NCI-H524 (cell line): ENCODE results near the gene ERCC6L2.

ENCODE experiments used
- DNase-seq, 2 experiments: peaks; one replicate each; lab custom pipeline; 2025; lab: John Stamatoyannopoulos, UW

ERCC6L2 gene, protein sequence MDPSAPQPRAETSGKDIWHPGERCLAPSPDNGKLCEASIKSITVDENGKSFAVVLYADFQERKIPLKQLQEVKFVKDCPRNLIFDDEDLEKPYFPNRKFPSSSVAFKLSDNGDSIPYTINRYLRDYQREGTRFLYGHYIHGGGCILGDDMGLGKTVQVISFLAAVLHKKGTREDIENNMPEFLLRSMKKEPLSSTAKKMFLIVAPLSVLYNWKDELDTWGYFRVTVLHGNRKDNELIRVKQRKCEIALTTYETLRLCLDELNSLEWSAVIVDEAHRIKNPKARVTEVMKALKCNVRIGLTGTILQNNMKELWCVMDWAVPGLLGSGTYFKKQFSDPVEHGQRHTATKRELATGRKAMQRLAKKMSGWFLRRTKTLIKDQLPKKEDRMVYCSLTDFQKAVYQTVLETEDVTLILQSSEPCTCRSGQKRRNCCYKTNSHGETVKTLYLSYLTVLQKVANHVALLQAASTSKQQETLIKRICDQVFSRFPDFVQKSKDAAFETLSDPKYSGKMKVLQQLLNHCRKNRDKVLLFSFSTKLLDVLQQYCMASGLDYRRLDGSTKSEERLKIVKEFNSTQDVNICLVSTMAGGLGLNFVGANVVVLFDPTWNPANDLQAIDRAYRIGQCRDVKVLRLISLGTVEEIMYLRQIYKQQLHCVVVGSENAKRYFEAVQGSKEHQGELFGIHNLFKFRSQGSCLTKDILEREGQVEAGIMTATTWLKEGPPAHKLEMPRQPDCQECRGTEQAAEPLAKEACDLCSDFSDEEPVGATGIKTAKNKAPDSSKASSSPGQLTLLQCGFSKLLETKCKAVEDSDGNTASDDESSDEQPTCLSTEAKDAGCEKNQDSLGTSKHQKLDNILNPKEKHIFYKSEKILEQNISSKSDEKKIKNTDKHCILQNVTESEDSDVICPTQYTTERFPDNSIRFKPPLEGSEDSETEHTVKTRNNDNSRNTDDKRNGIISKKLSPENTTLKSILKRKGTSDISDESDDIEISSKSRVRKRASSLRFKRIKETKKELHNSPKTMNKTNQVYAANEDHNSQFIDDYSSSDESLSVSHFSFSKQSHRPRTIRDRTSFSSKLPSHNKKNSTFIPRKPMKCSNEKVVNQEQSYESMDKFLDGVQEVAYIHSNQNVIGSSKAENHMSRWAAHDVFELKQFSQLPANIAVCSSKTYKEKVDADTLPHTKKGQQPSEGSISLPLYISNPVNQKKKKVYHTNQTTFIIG (N-terminal part only)

DNA sequence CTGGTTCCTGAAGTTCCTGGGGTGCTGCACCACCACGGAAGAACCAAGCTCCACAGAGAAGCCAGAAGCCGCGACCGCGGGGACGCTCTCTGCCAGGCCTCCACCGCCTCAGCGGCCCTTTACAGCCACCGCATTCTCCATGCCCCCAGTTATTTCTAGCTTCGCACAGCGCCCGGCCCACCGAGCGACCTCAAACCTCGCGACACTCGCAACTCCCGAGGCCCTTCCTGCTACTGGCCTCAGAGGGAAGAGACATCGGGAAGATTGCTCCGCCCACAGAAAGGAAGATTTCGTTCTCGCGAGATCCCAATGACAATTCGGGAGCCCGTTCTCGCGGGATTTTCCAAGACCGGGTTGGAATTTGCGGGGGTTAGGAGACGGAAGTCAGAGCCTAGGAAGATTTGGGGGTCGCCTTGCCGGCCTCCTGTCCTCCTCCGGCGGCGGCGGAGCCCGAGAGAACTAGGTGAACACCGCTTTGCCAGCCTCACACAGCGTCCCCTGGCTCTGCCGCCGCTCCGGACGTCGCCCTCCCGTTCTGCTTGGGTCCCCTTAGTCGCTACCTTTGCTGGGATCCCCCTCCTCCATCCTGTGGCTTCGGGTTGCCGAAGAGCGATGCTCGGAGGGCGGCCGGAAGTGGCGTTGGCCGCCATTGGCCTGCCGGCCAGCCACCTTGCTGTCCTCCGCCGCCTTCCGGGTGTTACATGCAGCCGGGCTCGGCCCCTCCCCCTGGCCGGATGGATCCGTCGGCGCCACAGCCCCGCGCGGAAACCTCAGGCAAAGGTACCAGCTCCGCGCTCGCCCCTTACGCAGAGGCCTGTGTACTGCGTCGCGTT lies at the start of gene ERCC6L2:
TSS of gene ERCC6L2 (plus strand) at position 387 of the 833 bp plus-strand sequence. CDS start at position 735, 348 bp downstream.
- DNase-seq: peak; percentile 99 to 100

DNA sequence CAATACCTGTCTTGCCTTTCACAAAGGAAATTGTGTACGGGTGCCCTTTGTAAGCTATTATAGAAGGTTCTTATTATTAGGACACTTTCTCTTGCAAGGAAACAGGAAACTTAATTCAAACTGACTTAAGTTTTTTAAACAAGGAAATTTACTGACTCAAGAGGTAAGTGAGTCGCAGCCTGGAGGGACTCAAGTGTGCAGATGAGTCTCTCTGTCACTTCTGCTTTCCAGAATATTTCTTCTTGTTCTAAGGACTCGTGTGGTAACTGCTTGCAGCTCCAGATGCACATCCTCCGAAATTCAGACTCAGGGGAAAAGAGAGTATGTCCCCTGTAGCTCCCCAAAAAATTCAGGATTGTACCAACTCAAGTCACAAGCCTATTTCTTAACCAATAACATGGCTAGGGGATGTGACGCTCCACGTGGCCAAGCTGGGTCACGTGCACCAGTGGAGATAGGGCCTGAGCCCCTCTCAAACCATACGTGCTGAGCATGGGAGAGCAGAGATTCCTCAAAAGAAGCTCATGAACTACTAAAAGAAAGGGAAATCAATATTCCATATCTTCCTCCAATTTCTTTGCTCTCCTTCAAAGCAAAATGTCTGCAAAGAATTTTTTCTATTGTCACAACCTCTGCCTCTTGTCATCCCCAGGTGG lies 49.2 kb upstream of the ERCC6L2 start:
- DNase-seq: no peak

DNA sequence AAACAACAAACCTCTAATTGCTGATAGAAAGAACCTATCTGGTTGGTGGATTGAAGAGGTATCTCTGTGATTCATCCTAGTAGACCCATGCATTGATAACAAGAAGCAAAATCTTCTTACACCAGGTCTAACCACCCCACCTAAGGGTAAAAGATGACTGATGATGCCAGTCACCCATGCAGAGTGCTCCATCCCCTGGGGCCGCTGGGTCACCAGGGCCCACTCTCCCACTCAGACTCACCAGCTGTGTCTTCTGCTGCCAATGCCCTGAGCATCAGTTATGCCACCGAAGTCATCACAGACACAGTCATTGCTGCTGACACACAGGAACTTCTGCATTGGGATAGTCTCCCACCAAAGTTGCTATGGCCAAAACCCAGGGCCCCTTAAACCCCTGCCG lies 44.7 kb upstream of the ERCC6L2 start:
- no peak for DNase-seq

DNA sequence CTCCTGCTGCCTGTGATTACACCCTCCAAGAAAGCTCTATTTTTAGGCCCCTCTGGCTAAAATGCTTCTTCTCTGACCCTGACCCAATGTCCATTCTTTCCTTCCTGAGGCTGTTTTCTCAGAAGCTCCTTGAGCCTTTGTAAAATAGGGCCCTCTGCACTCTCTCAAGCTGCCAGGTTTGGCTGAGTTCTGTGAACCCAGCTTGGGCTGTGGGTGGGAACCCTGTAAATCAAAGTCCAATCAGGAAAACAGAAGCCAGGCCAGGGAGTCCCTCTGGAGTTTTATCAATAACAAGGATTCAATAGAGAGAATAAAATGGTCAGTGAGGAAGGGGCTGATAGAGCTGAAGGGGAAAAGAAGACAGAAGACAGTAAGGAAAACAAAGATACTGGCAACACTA lies 43.7 kb upstream of the ERCC6L2 start:
- no peak for DNase-seq

DNA sequence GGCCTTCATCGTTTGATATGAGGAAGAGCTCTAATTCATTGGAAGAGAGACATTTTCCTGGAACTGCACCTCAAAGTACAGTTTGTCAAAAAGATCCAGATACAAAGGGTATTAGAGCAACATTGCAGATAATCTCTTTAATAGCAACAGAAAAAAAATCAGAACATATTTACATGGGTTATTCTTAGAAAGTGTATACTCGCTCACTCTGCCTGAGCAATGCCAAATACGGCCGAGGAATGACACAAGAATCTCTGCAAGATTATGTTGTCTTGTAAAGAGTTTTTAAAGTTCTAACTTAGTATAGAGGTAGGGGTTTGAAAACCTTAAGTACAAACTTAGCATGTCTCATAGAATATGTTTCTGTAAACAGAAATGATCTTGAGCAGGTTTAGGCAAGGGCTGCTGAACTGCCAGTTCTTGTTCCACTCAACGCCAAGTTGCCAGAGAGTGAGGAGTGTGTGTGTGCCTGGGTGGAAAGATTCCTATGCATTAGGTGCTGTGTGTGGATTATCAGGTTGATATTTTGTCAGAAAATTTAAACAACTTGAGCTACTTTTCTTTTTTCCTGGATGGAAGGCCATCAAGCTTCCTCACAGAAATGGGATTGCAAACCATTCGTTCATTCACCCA lies 41.8 kb upstream of the ERCC6L2 start:
- no peak for DNase-seq

DNA sequence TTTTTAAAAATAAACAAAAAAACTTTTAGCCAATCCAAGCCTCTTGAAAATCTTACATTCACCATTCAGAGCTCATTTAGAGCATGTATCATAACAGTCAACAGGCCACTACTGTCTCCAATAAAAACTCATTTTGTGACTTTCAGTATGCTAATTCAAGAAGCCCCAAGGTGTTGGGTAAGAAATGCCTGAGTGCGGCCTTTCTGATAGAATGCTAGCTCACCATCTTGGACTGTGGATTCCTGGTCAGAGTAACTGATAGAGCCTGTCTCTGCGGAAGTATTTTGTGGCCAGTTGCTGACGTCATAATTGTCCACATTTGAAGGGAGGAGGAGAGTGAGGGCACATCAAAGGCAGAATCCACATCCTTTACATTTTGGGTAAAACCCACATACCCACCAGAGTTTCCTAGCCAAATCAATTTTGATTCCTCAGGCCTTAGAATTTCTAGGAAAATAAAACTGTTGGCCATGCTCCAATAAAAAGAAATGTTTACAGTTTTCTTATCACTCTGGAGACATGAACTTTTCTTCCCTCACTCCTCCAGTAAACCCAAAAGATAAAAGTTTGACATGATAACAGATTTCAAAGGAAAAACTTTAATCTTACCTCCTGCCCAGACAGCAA lies 41.1 kb upstream of the ERCC6L2 start:
- DNase-seq: no peak

DNA sequence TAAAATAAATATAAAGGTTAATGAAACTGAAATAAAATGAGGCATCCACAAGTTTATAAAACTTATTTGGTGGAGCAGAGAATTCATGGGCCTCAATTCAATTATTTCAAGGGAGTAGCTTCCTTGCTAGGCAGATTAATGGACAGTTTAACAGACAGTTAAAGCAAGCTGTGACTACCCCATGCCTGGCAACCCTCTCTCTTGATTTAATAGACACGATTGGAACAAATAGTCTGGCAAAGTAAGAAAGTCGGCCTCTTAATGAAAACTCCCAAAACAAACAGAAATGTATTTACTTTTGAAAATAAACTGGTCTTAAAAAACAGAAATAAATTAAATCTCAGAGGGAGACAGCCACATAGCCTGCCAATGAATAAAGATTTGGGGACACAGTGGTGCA lies 40.1 kb upstream of the ERCC6L2 start:
- DNase-seq: no peak

DNA sequence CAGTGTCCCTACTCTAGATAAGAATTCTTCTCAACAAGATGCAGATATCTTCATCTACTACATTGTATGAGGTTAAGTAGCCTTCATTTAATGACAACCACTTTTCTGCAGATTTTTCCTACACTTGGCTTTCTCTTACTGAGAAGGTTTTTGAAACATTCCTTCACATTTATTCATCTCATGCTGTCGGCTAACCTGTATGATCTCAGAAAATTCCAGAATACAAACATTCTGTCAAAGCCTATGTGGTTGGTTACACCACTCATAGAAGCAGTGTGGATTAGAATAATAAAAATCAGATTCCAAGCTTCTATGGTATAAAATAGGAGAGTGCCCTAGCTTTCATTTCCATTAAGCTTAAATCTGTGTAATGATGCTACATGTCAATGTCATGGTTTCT lies 39.4 kb upstream of the ERCC6L2 start:
- DNase-seq: no peak

DNA sequence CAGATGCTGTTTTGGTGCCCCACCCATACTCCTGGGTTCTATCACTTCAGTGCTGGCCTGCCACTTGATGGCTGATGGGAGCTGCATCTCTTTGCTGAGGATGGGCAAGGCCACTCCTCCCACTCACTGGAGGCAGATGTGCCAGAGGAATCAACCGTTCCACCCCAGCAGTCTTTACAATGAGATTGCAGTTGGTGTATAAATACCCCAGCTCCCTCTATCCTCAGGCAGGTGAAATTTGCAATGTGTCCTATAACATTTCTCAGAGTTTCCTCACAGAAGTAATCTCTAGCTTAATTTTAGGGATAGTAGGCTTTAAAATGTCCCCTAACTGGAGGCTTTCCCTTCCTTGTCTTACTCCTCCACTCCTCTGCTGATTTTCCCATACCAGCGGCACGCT lies 36.5 kb upstream of the ERCC6L2 start:
- DNase-seq: no peak

DNA sequence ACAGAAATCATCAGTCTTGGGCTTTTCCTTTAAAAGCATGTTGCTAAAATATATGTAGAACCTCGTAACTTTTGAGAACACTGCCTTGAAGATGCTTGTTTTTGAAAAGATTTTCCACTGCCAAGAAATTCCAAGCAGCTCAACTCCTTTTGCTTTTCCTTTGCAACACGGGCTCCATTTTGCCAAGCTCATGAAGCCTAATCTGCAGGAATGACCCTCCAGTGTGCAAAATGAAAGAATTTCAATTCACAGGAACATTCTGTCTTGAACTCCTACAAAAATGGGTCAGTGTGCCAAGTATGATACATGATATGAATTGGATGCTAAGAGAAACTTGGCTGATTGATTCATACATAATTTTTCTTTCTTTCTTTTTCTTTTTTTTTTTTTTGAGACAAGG lies 35.4 kb upstream of the ERCC6L2 start:
- DNase-seq: no peak

DNA sequence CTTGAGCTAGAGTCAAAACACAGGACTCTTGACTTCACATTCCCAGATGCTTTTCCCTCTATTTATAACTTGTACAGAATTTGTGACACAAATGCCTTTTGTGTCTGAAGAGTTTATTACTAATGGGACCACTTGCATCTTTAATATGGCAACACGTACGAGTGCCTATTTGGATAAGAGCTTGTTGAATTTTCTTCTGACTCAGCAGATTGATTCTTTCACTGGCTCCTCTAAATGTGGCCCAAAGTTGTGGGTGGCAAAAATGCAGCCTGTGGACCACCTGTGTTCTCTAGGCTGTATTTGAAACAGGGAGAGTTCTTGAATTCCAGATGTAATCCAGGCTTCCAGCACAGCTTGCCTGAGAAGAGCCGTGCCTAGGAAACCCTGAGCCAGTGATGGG lies 34.1 kb upstream of the ERCC6L2 start:
- DNase-seq: no peak

DNA sequence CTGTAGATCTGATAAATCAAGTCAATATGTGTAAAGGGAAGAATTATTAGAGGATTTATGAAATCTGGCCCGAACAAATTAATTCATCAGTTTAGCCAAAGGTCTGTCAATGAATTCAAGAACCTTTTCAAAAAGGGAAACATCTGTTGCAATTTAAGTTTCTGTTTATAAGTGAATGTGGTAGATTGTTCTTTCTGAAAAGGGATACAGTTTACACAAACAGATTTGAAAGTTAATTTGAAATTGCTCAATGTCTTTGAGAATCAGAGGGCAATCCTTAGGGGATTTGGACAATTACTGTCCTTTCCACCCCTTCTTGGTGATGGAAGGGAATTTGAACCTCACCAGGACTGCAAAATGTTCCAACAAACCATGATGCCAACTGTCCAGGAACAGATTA lies 29.7 kb upstream of the ERCC6L2 start:
- peak in 1 of 2 experiments; percentile 16 for DNase-seq

DNA sequence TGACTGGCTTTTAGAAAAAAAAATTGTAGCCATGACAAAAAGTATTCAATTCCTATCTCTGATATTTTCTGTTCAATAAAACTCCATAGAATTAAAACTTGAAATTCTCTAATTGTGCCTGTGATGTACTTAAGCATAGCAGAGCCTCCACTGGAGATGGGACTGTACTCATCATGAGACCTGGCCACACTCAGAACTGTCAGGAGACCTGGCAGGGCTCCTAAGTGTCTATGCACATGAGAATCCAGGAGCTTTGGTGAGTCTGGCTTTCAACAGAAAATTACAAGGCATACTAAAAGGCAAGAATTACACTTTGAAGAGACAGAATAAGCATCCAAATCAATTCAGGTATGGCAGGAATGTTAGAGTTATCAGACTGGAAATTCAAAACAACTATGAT lies 26.7 kb upstream of the ERCC6L2 start:
- no peak for DNase-seq

DNA sequence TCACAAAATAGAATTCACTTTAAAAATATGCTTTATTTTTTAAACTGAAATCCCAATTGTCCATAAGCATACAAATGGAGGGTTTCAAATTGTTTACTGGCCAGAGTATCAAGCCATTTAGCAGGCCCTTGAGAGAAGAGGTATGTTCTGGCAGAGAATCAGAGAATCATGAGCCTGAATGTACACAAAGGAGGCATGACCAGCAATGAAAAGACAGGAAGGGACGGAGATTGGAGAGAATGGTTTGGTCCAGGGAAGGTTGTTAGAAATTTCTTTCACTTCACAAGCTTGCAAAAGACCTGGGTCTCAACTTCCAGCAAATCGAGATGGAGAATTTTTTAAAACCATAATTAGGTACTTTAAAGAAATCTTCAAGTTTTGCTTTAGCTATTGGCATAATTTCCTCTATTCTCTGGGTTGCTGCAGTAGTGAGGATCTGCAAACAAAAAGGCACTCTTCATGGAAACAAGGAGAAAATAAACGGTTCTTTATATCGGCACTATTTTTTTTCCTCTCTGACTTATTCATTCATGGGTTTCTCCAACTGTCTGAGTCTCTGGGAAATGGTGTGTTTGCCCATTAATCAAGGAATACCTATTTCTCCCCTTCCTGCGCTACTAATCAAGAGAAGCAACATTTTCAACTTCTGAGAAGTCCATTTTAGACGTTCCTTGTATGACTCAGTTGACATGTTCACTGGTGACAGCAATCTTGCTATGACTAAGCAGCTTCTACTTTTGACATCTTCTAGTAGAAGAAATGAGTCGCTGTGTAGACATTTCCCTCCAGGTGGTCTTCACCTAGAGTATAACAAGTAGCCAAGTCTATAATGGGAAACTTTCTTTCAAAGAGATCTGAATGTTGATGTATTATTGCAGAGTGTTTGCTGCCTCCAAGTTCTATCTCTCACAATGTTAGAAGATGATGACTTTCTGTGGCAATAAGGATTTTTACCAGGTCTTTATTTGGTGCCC lies 23.1 kb upstream of the ERCC6L2 start:
- no peak for DNase-seq

DNA sequence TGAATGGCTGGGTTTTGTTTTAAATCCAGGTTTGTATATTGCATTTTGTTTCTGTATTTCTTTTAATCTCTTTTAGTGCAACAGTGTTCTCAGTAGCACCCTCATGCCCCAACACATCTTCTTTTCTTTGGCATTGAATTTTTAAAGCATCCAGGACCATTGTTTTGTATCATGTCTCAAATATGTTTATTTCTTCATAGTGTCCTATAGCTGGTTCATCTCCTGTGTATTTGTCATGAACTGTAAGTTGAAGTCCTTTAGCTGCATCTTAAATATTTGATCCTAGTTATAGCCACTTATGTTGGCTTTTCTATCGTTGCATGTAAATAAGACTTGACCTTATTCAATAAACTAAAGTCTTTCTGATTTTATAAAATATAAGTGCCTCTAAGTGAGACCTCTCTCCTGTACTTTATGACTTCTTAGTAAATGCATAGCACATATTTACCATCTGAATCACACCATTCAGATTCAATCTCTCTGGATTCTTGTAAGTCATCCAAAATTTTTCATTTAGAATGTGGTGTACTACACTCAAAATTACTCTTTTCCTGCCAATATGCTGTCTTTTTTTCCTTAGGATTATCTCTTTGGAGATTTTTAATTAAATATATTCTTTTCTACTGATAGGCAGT lies 21.0 kb upstream of the ERCC6L2 start:
- DNase-seq: no peak

DNA sequence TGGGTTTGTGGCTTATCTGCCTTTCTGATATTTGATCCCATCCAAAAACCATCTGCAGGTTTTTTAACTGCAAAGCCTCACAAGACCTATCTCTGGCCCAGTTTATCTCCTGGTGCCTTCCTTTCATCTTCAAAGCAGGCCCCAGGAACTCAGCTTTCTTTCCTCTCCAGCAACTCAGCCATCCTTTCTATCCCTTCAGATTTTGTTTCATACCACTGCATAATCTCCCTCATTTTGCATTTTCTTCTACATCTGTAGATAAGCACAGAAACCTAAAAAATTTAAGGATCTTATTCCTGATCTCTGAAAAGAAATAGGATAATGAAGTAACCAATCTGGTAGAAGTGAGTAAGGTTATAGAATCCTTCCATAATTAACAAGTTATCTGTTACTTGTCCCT lies 19.5 kb upstream of the ERCC6L2 start:
- peak in 1 of 2 experiments; percentile 16 for DNase-seq

DNA sequence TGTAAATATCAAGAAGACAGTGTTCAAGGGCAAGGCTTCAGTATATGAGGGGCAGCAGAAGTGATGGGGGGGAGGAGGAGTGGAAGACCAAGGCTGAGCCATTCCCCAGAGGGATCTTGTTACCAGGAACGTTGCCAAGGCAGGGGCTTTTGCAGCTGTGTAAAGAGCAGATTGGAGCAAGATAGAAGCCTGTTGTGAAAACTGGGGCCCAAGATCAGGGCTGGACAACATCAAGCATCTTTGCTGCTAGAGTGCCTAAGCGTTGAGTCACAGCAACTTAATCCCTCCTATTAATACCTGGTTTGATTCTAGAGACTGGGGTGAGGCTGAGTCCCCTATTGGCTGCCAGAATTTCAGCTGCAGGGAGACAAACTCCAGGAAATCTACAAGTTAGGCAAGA lies 18.4 kb upstream of the ERCC6L2 start:
- peak; percentile 96 to 97 for DNase-seq

DNA sequence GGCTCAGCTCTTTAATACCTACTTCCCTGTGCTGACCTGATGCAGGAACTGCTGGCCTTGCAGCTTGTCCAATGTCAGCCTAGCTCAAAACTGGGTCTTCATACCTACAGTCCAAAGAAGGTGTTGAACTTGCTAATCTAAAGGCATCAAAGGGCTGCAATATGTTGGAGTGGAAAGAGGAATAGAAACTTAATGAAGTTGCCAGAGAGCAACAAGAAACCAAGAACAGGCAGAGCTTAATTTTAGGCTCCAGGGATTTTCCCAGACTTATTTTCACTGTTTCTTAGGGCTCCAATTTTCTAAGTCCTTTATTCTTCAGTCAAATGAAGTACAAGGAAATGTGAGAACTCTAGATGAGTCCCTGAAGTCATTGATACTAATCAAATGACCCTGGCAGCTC lies 17.6 kb upstream of the ERCC6L2 start:
- DNase-seq: no peak
